ENCODE data around the gene PTPRD. TPM values are rescaled to one million over a fixed set of nuclear protein-coding genes. Genes with fewer than 3 reads are reported as not detected.

The PTPRD gene
- total RNA-seq, 4 donors from 2014 or later: 0.72 to 8.0 (median 3.0) TPM

- H3K4me3 ChIP-seq (ENCODE audit: low read depth, poor library complexity, severe bottlenecking): no peak overlapping the region
- intact Hi-C loops (cut with DNase I; ENCODE audit: low total_unique reads): no loop called here
- 88 to 90% methylated on average over 3 of the region's 3 CpGs for WGBS, 2 donors
- DNase-seq (ENCODE audit: low spot score in 2 of 2): no peak
- no peak for TF ChIP-seq POLR2A (IDR thresholded peaks at IDR 0.05)
- TF ChIP-seq, protein P1, sequence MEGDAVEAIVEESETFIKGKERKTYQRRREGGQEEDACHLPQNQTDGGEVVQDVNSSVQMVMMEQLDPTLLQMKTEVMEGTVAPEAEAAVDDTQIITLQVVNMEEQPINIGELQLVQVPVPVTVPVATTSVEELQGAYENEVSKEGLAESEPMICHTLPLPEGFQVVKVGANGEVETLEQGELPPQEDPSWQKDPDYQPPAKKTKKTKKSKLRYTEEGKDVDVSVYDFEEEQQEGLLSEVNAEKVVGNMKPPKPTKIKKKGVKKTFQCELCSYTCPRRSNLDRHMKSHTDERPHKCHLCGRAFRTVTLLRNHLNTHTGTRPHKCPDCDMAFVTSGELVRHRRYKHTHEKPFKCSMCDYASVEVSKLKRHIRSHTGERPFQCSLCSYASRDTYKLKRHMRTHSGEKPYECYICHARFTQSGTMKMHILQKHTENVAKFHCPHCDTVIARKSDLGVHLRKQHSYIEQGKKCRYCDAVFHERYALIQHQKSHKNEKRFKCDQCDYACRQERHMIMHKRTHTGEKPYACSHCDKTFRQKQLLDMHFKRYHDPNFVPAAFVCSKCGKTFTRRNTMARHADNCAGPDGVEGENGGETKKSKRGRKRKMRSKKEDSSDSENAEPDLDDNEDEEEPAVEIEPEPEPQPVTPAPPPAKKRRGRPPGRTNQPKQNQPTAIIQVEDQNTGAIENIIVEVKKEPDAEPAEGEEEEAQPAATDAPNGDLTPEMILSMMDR (IDR thresholded peaks at IDR 0.05): no peak
Measured at GRCh38 chr9:9229269-9229668, 1383.5 kb downstream of the PTPRD start.

GRCh38 chr9:9223175-9223574 lies 1389.6 kb downstream of the PTPRD start:
- intact Hi-C loops (cut with DNase I; ENCODE audit: low total_unique reads): no loop called here
- TF ChIP-seq, protein P1 (IDR thresholded peaks at IDR 0.05): no peak
- no peak for TF ChIP-seq POLR2A (IDR thresholded peaks at IDR 0.05)
- H3K4me3 ChIP-seq (ENCODE audit: low read depth, poor library complexity, severe bottlenecking): no peak overlapping the region
- DNase-seq (ENCODE audit: low spot score in 2 of 2): no peak

DNA sequence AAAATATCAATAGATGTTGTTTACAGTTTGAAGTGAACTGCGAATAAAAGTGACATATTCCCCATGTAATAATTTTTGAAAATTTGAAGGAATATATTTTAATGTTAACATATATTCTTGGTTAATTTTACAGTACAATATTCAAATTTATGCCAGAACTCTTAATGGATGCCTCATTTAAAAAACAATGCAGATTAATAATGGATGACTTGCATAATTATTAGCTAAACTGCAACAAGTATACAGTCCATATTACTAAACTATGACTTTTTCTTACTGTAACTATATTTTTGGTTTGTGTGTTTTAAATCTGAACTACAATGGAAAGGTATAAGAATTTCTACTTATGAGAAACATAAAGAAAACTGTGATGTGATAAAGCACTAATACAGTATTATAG lies 1390.1 kb downstream of the PTPRD start:
- no peak for DNase-seq (ENCODE audit: low spot score in 2 of 2)
- 92 to 97% methylated on average over 1 of the region's 1 CpG for WGBS, 2 donors
- H3K4me3 ChIP-seq (ENCODE audit: low read depth, poor library complexity, severe bottlenecking): no peak overlapping the region
- TF ChIP-seq, protein P1 (IDR thresholded peaks at IDR 0.05): no peak
- no peak for TF ChIP-seq POLR2A (IDR thresholded peaks at IDR 0.05)
- intact Hi-C loops (cut with DNase I; ENCODE audit: low total_unique reads): no loop called here

DNA sequence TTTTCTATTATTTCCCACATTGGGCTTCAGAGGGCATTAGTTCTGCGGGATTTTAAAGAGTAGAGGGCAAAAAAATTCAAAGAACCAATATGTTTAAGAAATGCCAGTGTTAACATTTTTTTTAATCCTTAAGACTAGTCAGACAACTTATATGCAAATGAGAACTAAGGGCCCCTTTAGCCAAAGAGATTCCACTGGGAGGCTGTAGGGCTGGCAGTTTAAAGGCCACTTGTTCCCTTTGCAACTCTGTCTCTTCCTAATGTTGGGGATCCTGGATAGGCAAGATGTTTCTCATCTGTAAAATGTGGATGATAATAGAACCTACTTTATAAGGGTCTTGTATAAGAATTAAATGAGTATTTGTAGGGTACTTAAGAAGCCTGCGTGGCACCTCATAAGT lies 1395.9 kb downstream of the PTPRD start:
- TF ChIP-seq, protein P1 (IDR thresholded peaks at IDR 0.05): no peak
- TF ChIP-seq POLR2A (IDR thresholded peaks at IDR 0.05): no peak
- 88 to 94% methylated on average over 2 of the region's 2 CpGs for WGBS, 2 donors
- intact Hi-C loops (cut with DNase I; ENCODE audit: low total_unique reads): no loop called here
- no peak overlapping the region for H3K4me3 ChIP-seq (ENCODE audit: low read depth, poor library complexity, severe bottlenecking)
- no peak for DNase-seq (ENCODE audit: low spot score in 2 of 2)

- TF ChIP-seq POLR2A (IDR thresholded peaks at IDR 0.05): no peak
- TF ChIP-seq, protein P1 (IDR thresholded peaks at IDR 0.05): no peak
- no peak overlapping the region for H3K4me3 ChIP-seq (ENCODE audit: low read depth, poor library complexity, severe bottlenecking)
- 61 to 65% methylated on average over 2 of the region's 2 CpGs for WGBS, 2 donors
- no peak for DNase-seq (ENCODE audit: low spot score in 2 of 2)
- intact Hi-C loops (cut with DNase I; ENCODE audit: low total_unique reads): no loop called here
Measured at GRCh38 chr9:9215050-9215449, 1397.8 kb downstream of the PTPRD start.

DNA sequence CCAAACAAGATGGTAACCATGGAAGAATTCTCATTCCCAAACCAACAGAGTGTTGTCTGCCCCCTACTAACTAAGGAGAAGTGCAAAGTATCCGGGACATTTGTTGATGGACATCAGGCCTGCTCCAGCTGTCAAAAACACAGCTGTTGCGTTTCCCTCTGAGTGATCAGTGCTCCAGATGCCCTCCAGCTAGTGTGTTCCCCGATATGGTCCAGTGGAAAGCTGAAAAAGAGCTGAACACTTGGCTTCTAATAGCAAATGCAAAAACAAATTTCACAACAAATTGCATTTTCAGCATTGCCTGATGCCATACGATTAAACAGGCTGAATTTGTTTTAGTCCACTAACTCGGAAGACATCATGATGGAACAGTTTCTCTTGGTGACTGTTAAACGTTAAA lies 1398.7 kb downstream of the PTPRD start:
- DNase-seq (ENCODE audit: low spot score in 2 of 2): no peak
- TF ChIP-seq, protein P1 (IDR thresholded peaks at IDR 0.05): no peak
- no peak for TF ChIP-seq POLR2A (IDR thresholded peaks at IDR 0.05)
- intact Hi-C loops (cut with DNase I; ENCODE audit: low total_unique reads): no loop called here
- no peak overlapping the region for H3K4me3 ChIP-seq (ENCODE audit: low read depth, poor library complexity, severe bottlenecking)
- WGBS, 2 donors: 56 to 58% methylated on average over 6 of the region's 6 CpGs
